Mucosa of descending colon (tissue), 3 donors: Measurements from ENCODE around the gene NINJ2. TPM values are rescaled to one million over a fixed set of nuclear protein-coding genes. Genes with fewer than 3 reads are reported as not detected.
A peak's percentile ranks its signal among the peaks of the same experiment; 100 is the strongest.

Experiments used
- ATAC-seq: fragments of 200-7000 bp; cut with Tn5 transposase; one replicate; pipeline ENCODE4 v1.9.1; 2020; ENCODE audit warnings: mild to moderate bottlenecking, moderate library complexity
- DNase-seq, 3 donors: peaks; one replicate each; pipeline ENCODE4 v3.0.0-alpha.2; 2020
- H3K36me3 ChIP-seq: fragments of 200-600 bp; one replicate; pipeline ENCODE4 v1.8.0; 2021; ENCODE audit warnings: low read depth, mild to moderate bottlenecking
- H3K4me1 ChIP-seq: fragments of 200-600 bp; one replicate; pipeline ENCODE4 v1.8.0; 2021; ENCODE audit warnings: low read depth, mild to moderate bottlenecking
- H3K4me3 ChIP-seq: fragments of 200-600 bp; one replicate; pipeline ENCODE4 v1.8.0; 2021; ENCODE audit warnings: mild to moderate bottlenecking
- H3K9me3 ChIP-seq: fragments of 200-600 bp; one replicate; pipeline ENCODE4 v1.8.0; 2021; ENCODE audit warnings: mild to moderate bottlenecking
- CTCF ChIP-seq: fragments of 200-600 bp; IDR thresholded peaks from one replicate; pipeline ENCODE4 v1.8.0; 2022; ENCODE audit warnings: antibody characterized with exemption, mild to moderate bottlenecking
- intact Hi-C, 2 donors: fragments of 100-400 bp; cut with DNase I in 1 of 2; cut with micrococcal nuclease in 1 of 2; formaldehyde crosslinking; loops; one replicate each; pipeline versions ENCODE4 v1.11.0 to v1.11.1; 2022; cut with DNase I, micrococcal nuclease
- total RNA-seq, 3 donors: library from RNA; stranded (reverse); fragmentation: NEBNext Ultra II Directional in 2 of 3; extraction: Animal tissue kit (Norgen Biotek cat#: 25700) in 2 of 3; gene quantifications; one replicate each; pipeline versions ENCODE4 v1.2.1 to v1.2.4, GENCODE V29; 2021 to 2023
- donor health status: DM: no; HTN: no; CAD: no; lungs with moderate emphysema.
- donor health status: DM: no; HTN: no; CAD: no.
- donor health status: DM: no; HTN: yes; CAD: no.

The NINJ2 gene
- total RNA-seq, 3 donors from 2014 or later = 3.6 to 5.2 (median 3.8) TPM

DNA sequence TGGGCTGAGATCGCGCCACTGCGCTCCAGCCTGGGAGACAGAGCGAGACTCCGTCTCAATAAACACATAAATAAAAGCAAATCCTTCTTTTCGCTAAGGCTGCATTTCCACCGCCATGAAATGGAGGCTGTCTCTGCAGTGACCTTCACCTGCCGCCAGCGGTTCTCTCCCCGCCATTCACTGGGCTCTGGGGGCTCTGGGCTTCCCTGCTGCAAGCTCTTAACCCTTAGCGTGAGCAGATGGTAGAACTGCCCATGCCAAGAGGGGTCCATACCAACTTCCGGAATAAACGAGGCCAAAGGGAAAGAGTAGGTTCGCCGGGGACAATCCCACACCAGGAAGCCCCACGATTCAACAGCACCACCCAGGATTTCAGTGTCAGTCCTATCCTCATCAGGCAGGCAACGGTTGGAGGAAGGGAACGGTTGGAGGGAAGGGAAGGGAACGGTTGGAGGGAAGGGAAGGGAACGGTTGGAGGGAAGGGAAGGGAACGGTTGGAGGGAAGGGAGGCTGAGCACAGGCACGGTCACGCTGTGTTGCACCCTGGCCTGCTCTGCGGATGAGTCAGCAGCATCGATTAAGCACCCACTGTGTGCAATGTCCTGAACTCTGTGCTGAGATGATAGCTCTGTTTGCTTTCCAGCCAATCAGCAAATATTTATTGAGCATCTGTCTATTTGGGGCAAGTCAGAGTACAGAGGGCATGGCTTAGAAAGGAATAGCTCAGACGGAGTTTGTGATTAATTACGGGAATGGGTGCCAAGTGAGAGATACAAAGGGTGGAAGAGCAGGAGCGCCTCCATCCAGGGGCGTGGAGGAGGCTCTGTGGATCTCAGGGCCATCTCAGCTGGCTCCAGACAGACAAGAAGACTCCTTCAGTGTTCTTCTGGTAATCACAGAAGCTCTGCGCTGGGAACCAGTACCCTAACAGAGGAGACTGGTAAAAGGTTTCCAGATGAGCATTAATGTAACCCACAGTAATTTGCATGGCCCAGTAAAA is 77.9 kb downstream of the NINJ2 start:
- intact Hi-C loops = no loop called here
- Histone ChIP-seq H3K9me3 (no peaks in the 10 kb centered on the region), H3K4me3 (no peak overlapping the region), H3K36me3 (no peaks in the 10 kb centered on the region), H3K4me1 (no peaks in the 10 kb centered on the region)
- ATAC-seq = no peak
- TF ChIP-seq CTCF = no peak
- DNase-seq = no peak

DNA sequence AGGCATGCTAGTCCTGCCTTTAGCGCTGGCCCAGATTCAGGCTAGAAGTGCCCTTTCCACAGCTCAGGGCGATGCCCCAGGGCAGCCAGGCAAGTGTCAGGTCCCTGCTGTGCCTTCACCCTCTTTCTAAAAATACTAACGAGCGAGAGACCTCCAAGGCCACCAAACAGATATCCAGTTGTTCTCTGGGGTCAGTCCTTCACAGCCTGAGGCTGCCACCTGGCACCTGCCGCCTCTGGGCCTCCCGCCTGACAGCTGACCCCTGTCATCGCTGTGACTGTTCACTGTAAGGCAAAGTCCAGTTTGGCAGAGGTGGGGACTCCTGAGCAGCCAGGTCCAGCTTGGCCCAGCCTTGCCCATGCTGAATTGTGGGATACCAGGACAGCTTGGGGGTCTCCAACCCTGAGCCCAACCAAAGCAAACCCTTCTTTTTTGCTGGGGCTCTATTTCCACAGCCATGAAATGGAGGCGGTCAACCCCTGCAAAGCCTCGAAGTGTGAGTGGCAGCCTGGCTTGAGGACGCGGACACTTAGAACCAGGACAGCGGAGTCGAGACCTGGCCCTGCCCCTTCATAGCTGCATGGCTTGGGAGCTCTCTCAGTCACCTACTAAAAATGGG is 79.9 kb downstream of the NINJ2 start:
- no peak overlapping the region for H3K4me3 ChIP-seq
- TF ChIP-seq CTCF = no peak
- ATAC-seq = peak; percentile 51
- intact Hi-C loops = no loop called here
- DNase-seq = no peak
- no peaks in the 10 kb centered on the region for H3K9me3 ChIP-seq
- H3K36me3 ChIP-seq = no peaks in the 10 kb centered on the region
- H3K4me1 ChIP-seq = no peaks in the 10 kb centered on the region

- intact Hi-C loops = no loop called here
- no peak for TF ChIP-seq CTCF
- no peaks in the 10 kb centered on the region for H3K36me3 ChIP-seq
- no peak overlapping the region for H3K4me3 ChIP-seq
- no peaks in the 10 kb centered on the region for H3K9me3 ChIP-seq
- DNase-seq (no peak), ATAC-seq (no peak)
- no peaks in the 10 kb centered on the region for H3K4me1 ChIP-seq
Observed at GRCh38 chr12:581746-582145, 81.5 kb downstream of the NINJ2 start.

DNA sequence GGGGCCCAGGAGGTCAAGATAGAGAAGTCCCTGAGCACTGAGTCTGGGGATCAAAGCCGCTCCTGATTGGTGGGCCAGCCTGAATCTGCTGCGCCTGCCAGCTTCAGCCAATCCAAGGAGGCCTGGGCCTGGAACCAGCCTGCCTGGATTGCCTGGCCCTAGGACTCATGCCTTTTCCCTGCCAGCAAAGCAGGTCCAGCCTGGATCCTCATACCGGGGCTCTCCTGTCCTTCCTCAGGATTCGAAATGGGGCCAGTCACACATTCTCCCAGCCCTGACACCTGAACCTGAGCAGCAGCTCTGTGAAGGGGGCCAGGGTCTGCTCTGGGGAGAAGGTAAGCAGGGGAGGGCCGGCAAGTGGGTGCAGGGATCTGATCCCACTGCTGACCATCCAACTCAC is 81.9 kb downstream of the NINJ2 start:
- ATAC-seq = no peak
- peaks cover 1% of the 10 kb centered on the region for H3K4me1 ChIP-seq
- H3K36me3 ChIP-seq = no peaks in the 10 kb centered on the region
- H3K9me3 ChIP-seq = no peaks in the 10 kb centered on the region
- DNase-seq = no peak
- intact Hi-C loops = no loop called here
- no peak for TF ChIP-seq CTCF
- H3K4me3 ChIP-seq = no peak overlapping the region

DNA sequence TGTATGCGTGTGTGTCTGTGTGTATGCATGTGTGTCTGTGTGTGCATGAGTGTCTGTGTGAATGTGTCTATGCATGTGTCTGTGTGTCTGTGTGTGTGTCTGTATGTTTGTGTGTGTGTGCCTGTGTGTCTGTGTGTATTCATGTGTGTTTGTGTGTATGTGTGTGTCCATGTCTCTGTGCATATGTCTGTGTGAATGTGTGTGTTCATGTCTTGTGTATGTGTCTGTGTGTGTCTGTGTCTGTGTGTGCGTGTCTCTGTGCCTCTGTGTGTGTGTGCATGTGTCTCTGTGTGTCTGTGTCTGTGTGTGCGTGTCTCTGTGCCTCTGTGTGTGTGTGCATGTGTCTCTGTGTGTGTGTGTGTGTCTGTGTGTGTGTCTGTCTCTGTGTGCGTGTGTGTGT is 82.4 kb downstream of the NINJ2 start:
- peaks cover 6% of the 10 kb centered on the region for H3K4me1 ChIP-seq
- no peak for DNase-seq
- H3K4me3 ChIP-seq = no peak overlapping the region
- no peaks in the 10 kb centered on the region for H3K9me3 ChIP-seq
- intact Hi-C loops = no loop called here
- no peak for ATAC-seq
- TF ChIP-seq CTCF = no peak
- no peaks in the 10 kb centered on the region for H3K36me3 ChIP-seq
